B cell (primary cell): Measurements from ENCODE around the gene COG4.
"Not testable (repeated sequence)": the region's sequence is repeated elsewhere in the genome, so short reads cannot be mapped to it uniquely, and the experiment has no call there.

ENCODE experiments used
- EZH2 ChIP-seq: IDR thresholded peaks from 2 replicates; pipeline ENCODE4 v1.6.1; 2012; ENCODE audit warnings: borderline replicate concordance, low read depth, mild to moderate bottlenecking, moderate library complexity, low read length; ENCODE audit not compliant: insufficient read depth, poor library complexity, severe bottlenecking
- TF ChIP-seq, protein P1 (sequence below): fragments of 200-600 bp; IDR thresholded peaks from one replicate; pipeline ENCODE4 v1.8.0; 2022; ENCODE audit warnings: antibody characterized with exemption, mild to moderate bottlenecking

DNA sequence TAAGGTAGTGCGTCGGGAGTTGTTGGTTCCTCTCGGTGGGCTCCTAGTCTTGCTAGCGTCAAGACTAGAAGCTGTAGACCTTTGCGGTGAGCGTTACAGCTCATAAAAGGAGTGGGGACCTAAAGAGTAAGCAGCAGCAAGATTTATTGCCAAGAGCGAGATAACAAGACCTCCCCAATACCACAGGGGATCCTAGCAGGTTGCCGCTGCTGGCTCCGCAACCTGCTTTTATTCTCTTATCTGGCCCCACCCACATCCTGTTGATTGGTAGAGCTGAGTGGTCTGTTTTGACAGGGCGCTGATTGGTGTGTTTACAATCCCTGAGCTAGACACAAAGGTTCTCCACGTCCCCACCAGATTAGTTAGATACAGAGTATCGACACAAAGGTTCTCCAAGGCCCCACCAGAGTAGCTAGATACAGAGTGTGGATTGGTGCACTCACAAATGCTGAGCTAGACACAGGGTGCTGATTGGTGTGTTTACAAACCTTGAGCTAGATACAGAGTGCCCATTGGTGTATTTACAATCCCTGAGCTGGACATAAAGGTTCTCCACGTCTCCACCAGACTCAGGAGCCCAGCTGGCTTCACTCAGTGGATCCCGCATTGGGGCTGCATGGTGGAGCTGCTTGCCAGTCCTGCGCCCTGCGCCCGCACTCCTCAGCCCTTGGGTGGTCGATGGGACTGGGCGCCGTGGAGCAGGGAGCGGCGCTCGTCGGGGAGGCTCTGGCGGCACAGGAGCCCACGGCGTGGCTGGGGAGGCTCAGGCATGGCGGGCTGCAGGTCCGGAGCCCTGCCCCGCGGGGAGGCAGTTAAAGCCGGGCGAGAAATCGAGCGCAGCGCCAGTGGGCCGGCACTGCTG, 73.0 kb downstream of the COG4 start:
- TF ChIP-seq, protein P1, sequence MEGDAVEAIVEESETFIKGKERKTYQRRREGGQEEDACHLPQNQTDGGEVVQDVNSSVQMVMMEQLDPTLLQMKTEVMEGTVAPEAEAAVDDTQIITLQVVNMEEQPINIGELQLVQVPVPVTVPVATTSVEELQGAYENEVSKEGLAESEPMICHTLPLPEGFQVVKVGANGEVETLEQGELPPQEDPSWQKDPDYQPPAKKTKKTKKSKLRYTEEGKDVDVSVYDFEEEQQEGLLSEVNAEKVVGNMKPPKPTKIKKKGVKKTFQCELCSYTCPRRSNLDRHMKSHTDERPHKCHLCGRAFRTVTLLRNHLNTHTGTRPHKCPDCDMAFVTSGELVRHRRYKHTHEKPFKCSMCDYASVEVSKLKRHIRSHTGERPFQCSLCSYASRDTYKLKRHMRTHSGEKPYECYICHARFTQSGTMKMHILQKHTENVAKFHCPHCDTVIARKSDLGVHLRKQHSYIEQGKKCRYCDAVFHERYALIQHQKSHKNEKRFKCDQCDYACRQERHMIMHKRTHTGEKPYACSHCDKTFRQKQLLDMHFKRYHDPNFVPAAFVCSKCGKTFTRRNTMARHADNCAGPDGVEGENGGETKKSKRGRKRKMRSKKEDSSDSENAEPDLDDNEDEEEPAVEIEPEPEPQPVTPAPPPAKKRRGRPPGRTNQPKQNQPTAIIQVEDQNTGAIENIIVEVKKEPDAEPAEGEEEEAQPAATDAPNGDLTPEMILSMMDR = not testable (repeated sequence)
- not testable (repeated sequence) for TF ChIP-seq EZH2
